Epithelial cell of proximal tubule (primary cell): ENCODE measurements around the gene FAM219A. TPM values are rescaled to one million over a fixed set of nuclear protein-coding genes. Genes with fewer than 3 reads are reported as not detected.

Experiments used
- DNase-seq: peaks from one replicate; pipeline ENCODE4 v3.0.0-alpha.2; 2011; ENCODE audit warnings: low read depth
- H3K4me3 ChIP-seq: 2 replicates; pipeline ENCODE4 v1.5.1; 2011; ENCODE audit warnings: low read depth, mild to moderate bottlenecking, low read length
- CTCF ChIP-seq: conservative IDR thresholded peaks from 2 replicates; pipeline ENCODE4 v1.5.1; 2012; ENCODE audit warnings: low read depth, mild to moderate bottlenecking, low read length
- total RNA-seq: library from RNA; depleted of rRNA; stranded (reverse); fragments of >200 nt; gene quantifications from 2 replicates; pipeline ENCODE4 v1.2.3, GENCODE V29; 2015

FAM219A gene
- total RNA-seq, 1 donor from 2014 or later = 30.7 TPM

- TF ChIP-seq CTCF = no peak
- peak overlapping the region; percentile 82 for H3K4me3 ChIP-seq
- DNase-seq = no peak
These were observed 931 bp downstream of the FAM219A start for GRCh38 chr9:34457266-34458012.

- H3K4me3 ChIP-seq = peak overlapping the region; percentile 82
- no peak for TF ChIP-seq CTCF
- no peak for DNase-seq
These were observed 1.6 kb downstream of the FAM219A start for GRCh38 chr9:34456746-34457145.

- TF ChIP-seq CTCF = no peak
- no peak overlapping the region for H3K4me3 ChIP-seq
- DNase-seq = no peak
These were observed 2.2 kb downstream of the FAM219A start for GRCh38 chr9:34456151-34456550.

GRCh38 chr9:34454571-34455065 is 3.8 kb downstream of the FAM219A start:
- TF ChIP-seq CTCF = peak; percentile 38
- no peak for DNase-seq

GRCh38 chr9:34452568-34452967 is 5.8 kb downstream of the FAM219A start:
- H3K4me3 ChIP-seq = no peak overlapping the region
- no peak for DNase-seq
- no peak for TF ChIP-seq CTCF

More at GRCh38 chr9:34454571-34455065, 3.8 kb downstream of the FAM219A start:
- no peak overlapping the region for H3K4me3 ChIP-seq

- no peak for DNase-seq
- no peak overlapping the region for H3K4me3 ChIP-seq
- no peak for TF ChIP-seq CTCF
These were observed 6.8 kb downstream of the FAM219A start for GRCh38 chr9:34451545-34451944.

- no peak overlapping the region for H3K4me3 ChIP-seq
- TF ChIP-seq CTCF = no peak
- no peak for DNase-seq
These were observed 7.2 kb downstream of the FAM219A start for GRCh38 chr9:34451135-34451534.
